COLO829 (cell line): Measurements from ENCODE around the gene KSR1.

ENCODE experiments used
- DNase-seq: peaks from one replicate; pipeline ENCODE4 v3.0.0; 2012; ENCODE audit warnings: low spot score

Gene KSR1

DNA sequence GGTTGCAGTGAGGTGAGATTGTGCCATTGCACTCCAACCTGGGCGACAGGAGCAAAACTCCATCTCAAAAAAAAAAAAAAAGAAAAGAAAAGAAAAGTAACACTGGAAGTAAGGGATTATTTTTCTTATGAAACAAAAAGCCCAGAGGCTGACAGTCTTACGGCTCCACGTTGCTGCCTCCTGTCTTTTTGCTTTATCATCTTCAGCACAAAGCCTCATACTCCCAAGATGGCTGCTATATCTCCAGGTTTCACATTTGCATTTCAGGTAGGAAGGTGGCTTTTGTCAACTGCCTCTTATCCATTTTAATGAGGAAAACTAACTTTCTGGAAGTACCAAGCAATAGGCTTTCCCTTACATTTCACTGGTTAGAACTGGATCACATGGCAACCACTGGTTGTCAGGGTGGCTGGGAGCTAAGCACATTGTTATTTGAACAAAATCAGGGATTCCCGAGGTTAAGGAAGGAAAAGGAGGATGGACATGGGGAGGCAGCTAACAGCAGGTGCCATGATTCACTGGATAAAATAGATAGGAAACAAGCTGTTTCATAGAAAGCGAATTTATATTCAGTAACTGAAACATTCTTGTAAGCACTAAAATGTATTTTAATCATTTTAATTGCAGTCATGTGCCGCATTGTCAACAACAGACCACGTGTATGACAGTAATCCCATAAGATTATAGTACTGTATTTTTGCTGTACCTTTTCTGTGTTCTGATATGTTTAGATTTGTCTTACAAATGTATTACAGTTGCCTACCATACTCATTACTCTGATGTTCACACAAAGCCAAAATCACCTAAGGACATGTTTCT, 58.6 kb downstream of the KSR1 start:
- no peak for DNase-seq

DNA sequence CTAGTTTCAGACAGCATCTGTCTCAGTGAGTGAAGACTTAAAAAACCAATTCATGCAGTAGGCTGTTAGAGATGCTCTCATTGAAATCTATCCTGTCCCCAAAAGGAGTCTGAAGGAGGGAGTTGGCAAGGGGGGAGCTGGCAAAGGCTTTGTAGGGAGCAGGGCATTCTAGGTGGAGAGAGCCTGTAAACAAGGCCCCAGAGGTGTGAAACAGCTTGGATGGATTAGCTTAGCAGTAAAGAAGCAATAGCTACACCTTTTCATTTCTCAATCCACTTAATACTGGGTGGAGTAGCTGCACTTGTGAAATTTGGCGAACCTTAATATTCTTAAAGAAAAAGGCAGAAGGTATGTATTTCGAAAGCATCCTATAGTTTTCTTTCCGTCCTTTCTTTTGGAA, 61.8 kb downstream of the KSR1 start:
- DNase-seq, result no peak

DNA sequence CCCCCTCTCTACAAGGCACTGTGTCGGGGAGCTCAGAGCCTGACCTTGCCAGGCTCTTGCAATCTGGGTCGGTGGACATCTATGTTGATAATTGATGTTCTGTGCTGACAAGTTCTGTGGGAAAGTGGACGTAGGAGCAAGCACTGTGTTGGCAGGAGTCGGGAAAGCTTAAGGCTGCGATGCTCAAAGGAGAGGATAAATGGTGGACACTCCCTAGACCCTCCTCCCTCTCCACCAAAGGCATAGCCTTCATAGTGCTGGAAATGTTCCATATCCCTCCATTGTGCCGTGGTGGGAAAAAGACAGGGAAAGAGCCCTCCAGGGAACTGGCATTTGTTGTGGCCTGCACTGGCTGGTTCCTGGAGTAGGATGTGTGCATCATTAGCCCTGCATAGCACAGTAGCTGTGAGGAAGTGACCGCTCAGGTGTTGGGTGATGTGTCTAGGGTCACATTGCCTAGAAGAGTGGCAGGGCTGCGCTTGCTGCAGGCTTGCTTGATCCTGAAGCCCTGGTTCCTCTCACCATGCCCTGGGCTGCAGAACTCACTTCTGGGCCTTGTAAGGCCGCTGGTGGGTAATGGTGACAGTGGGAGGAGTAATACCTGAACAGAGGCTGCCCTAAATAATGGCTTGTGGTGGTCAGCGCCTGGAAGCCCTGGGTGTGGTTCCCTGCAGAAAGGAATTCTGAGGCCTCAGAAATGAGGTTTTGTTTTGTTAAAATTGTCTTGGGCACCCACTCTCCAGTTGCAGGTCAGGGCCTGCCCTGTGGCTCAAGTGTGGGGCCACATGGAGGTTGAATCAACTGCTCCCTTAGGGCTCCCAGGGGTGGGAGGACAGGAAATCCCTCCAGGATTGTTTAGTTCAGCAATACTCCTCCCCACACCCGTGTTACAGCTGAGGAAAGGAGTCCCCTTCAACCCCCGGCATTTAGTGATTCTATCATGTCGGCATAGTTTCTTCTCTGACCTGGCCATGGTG, 62.6 kb downstream of the KSR1 start:
- DNase-seq, result no peak

DNA sequence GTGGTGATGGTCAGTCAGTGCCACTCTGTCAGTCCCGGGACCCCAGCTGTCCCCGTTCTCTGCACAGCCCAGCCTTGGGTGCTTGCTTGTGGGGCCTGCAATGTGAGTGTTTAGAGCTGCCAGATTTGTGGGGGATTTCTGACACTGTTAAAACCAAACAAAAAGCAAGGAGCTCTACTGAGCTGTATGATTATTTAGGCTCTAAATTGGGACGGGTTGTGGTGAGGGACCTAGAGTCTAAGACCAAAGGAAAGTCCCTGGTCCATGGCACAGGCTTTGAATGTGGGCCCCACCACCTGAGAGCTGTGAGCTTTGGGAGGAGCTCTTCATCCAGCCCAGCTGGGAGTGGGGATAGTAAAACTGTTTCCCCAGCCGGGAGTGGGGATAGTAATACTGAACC, 63.3 kb downstream of the KSR1 start:
- DNase-seq, result no peak

DNA sequence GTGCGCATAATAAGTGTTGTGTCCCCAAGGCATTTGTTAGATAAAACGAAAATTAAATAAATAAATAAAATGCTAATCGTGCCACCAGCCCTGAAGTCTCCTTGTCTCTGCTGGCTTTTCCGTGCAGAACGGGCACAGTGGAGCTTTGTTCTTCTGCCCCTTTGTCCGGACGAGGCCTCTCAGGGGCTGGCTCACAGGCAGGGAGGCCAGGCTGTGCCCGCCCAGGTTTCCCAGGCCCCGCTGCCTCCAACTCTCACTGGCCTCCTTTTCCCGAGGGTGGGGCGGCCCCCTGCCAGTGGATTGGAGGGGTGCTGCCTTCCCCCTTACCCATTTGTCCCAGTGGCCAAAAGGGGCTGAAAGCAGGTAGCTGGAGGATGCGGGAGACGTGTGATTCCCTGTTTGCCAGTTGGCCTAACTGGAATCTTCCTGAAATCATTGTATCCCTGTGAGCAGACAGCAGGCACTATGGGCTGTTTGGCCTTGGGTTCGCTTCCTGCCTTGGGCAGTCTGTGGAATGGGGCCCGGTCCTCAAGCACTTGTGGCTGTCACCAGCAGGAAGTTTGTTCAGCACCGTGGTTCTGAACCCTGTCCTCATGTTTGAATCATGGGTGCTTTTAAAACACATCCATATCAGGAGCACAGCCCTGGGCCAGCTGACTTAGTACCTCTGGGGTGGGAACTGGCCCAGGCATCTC, 64.4 kb downstream of the KSR1 start:
- peak; percentile 92 for DNase-seq

DNA sequence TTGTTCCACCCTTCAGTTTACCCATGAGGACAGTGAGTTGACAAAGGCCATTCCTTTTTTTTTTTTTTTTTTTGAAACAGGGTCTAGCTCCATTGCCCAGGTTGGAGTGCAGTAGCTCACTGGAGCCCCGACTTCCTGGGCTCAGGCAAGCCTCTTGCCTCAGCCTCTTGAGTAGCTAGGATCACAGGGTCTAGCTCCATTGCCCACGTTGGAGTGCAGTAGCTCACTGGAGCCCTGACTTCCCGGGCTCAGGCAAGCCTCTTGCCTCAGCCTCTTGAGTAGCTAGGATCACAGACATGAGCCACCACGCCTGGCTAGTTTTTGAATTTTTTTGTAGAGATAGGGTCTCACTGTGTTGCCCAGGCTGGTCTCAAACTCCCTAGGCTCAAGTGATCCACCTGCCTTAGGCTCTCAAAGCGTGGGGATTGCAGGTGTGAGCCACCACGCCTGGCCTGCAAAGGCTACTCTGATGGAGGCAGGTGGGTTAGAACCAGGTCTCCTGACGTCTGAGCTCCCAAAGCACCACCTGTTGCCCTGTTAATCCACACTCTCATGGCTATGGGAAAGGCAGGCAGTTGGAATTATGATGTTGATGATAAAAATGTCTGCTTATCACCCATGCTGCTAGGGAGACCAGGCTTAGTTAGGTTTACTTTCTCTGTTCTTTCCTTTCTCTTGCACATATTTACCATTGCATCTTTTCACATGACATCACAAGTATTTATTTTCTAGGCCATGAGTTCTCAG, 65.2 kb downstream of the KSR1 start:
- DNase-seq, result no peak

DNA sequence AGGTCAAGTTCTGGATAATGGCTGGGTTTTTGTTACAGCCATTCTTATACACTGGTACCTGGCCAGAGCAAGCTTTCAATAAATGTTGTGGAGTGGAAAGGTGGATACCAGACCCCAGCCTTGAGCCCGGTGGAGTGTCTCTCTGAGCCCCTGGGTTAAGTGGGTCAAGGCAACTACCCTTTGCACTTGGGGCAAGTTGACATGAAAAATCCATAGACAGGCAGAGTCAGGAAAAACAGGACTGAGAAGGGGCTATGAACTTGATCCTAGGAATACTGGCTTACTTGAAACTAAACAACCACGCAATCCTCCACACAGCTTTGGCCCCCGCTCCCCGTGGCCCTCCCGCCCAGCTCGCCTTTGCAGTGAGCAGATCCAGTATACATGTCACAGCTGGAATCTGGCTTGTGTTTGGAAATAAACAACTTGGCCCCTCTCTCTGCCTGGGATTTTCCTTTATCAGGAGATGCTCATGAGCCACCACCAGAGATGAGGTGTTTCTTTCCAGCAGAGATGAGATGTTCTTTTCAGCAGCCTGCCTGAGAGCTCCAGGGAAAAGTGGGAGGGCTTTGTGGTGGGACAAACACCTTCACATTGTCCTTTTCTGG, 65.9 kb downstream of the KSR1 start:
- no peak for DNase-seq

DNA sequence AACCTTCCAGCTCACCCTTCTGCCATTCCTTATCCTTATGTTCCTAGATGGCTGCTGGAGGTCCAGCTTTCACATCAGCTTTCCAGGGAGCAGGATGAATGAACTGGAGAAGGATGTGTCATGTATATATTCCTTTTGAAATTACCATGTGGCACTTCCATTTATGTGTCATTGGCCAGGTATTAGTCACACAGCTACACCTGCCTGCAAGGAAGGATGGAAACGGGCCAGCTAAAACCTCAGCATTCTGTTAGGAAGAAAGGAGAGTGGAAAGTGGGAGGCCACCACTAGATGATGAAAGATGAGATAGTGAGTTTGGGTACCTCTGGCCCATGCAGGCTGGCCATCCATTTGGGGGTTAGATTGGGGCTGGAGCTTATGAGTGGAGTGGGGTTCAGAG, 67.5 kb downstream of the KSR1 start:
- no peak for DNase-seq

DNA sequence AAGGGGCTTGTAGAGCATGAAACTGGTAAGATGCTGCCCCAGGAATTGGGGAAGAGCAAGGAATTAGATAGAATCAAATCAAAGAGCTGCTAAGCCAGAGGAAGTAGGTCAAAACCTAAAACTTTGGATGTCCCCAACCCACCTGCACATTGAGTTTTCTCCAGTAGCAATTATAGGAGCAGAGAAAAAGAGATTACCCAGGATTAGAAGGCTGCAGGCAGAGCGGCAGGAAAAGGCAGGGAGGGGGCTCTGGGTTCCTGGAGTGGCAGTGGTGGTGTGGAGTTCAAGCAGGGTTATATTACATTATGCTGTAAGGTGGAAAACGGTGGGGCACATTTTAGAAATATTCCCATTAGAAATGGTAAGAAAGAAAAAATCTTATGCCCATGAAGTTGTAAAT, 68.3 kb downstream of the KSR1 start:
- DNase-seq, result no peak

DNA sequence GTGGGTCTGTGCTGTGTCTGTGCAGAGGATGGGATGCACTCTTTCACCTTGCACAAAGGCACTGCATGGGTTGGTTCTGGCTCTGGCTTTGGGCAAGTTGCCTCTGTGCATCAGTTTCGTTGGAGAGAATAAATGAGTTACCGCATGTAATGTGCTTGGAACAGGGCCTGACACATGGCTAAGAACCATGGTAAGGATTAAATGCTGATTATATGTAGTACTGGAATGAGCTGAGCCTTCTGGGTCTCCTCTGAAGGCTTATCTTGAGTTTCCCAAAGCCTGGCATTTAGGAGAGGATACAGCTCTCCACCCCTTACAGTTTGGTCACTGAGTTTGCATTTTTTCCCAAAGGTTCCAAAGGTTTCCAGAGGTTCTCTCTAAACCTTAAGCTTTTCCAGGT, 69.1 kb downstream of the KSR1 start:
- no peak for DNase-seq

DNA sequence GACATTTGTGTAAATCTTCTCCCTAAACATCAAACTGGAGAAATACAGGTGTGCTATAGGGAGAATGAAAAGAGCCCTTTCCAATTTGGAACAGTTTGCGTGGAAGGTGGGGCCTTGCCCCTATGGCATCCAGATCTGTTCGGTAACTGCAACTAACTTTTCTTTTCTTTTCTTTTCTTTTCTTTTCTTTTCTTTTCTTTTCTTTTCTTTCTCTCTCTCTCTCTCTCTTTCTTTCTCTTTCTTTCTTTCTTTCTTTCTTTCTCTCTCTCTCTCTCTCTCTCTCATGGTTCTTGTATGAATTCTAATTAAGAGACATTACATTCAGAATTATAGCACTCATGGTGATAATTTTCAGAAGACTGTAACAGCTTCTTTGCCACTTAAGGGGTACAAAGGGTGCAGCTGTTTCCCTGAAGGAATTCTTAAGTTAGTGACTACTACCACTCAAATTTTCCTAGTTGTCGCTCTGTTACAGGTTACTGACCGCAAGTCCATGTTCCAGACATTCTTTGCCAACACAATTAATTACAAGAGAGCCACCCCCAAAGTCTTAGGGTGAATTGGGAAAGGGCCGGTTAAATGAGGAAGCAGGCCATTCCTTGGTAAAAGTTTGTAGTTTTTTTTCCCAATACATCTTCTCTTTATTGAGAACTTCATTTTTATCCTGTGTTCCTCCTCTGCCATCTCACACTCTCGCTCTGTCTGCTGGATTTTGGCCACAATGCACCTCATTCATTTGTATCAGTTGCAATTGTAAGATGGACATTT, 69.8 kb downstream of the KSR1 start:
- DNase-seq, result no peak

DNA sequence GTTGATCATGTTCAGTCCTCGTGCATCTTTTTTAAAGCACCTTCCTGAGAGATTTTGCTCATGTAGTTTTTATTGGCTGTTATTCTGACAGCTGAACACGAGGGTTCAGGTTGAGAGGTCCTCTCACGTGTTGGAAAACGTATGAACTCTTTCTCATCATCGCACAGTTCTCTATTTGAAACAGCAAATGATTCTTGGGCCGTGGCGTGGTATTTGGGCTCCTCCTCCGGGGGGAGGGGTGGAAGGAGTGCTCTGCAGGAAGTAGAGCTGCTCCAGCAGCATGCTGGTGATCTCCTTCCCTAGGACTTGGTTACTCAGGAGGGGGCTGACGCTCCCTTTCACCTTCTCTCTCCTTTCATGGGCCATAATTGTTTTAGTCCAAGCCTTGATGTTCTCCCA, 70.4 kb downstream of the KSR1 start:
- no peak for DNase-seq

DNA sequence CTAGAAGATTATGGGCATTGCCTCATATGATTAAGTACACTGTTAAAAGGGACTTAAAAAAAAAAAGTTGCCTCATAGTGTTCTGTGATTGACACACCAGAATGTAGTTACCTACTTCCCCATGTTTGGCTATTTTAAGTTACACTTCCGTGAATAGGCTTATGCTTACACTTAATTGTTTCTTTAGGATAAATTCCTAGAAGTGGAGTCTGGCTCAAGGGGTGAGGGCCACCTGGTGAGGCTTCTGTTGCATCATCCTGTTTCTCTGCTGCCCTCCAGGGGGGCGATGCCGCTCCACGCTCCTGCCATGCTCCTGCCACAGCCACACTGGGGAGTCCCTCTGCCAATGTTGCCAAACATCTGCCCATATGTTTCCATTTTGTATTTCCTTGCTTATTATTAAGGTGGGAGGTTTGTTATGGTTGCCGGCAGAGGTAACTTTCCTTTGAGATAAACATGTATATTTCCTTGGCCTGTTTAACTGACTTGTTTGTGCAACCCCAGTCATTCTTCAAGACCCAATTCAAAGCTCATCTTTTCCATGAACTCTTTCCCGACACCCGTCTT, 73.1 kb downstream of the KSR1 start:
- DNase-seq, result no peak

DNA sequence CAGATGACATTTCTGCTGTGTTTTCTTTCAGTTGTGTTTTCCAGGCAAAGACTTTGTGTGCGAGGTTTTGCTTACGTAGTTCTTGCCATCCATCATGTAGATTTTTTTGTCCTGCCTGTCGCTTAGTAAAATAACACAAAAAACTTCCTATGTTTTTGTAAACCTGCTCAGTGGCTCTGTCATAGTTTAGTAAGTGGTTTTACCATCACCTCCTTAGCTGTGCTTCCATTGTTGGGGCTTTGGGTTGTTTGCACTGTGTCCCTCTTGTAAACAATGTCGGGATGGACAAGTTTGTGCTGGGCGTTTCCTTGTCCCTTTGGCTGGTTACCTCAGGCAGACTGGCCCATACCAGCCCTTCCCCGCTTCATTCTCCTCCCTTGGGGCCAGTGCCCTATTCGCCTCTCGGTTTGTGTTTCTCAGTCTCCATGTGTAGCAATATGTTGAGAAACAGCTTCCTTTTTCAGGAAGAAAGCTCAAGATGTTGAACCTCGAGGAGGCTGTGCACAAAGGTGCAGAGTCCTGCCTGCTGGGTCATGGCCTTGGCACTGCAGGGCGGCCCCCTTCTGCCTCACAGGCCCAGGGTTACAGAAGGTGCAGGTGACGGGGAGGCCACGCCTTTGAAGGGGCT, 74.6 kb downstream of the KSR1 start:
- DNase-seq, result no peak

DNA sequence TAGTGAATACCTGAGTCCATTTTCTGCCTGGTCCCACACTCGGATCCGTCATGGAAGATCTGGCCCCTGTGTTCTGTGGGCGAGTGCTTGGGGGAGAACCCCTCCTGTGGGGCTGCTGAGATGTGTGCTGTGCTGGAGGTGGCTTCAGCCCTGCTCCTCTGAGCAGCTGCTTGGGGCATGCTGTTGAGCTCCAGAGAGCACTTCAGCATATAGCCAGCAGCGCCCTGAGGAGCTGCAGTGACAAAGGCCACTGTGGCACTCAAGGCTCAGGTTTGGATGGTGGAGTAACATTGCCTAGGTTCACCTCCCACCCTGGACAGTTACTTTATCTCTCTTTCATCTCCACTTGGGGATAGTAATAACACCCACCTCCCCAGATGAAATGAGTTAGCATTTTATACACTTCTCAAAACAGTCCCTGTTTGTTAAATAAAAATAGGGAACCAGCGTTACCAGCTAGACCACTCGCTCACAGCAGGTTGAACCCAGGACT, 75.3 kb downstream of the KSR1 start:
- no peak for DNase-seq

DNA sequence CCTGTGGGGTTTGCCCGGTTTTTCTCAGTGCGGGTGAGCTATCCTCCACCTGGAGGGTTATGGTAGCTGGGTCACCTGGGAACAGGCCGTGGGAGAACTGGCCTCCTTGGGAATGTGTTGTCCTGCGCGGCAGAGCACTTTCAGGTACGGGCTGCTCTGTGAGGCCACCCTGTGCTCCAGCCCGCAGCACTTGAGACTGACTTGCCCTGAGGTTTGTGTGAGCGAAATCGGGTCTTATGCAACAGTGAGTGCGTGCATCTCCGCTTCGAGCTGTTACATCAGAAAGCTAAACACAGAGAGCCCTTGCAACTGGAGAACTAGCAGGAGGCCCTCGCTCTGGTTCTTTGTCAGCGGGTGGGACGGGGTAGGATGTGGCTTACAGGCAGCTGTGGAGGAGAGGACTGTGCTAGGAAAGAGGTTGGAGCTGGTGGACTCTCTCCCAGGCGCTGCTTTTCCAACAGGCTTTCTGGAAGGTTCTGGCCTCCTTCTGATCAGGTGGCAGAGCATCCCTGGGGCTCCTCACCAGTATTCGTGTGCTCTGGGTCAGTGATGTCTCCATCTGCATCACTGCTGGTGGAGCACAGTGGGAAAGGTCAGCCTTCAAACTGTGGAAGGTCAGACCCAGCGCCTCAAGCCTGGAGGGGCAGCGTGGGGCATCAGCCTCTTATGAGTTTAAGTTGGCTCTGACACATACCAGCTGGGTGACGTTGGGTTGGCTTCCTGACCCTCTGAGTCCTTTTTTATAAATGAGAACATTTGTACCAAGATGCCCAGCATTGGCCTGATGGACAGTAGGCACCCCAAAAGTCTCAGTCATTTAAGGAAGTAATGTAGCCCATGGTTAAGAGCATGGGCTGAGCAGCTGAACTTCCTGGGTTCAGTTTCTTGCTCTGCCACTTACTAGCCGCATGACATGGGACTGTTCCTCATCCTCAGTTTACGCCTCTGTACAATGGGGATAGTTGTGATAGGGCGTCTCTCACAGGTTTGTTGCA, 76.3 kb downstream of the KSR1 start:
- no peak for DNase-seq

DNA sequence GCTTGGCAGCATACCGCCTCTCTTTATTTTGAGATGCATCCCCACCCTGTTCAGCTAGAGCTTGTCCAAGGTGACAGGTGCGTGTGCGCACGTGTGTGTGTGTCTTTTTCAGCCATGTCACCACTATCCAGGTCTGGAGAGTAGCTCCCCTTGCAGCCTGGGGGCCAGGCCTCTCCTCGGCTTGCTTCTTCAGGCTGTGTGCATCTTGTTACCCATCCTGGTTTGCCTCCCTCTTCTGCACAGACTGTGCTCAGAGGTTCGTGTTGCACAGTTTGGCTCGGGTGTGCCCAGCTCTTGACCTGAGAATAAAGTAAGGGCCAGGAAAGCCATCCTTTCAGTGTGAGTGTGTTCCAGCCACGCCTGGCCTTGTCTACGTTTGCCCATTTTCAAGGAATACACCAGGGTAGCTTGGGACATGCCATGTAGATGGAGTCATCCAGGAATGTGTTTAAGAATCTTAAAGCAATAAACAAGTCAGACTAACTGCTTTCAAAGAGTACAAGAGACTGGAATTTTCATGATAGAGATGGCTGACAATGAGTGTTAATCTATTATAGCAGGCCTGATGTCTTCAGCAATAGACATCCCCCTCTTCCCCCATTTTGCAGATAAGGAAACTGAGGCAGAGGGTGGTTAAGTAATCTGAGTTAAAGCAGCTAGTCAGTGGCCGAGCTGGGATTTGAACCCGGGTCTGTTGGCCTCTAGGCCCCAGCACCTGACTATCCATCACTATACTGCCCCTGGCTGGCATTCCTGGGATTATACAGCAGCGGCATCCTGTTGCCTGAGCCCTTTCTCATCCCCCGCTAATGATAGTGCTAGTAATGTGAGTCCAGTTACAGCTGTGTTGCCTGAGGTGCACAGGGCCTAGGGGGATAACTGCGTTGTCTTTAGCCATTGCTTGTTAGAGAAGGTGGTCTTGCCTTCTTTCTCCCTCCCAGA, 77.9 kb downstream of the KSR1 start:
- no peak for DNase-seq
